Measurements from ENCODE around the gene RNF141. TPM values are rescaled to one million over a fixed set of nuclear protein-coding genes. Genes with fewer than 3 reads are reported as not detected.

Gene RNF141
- total RNA-seq, 2 donors from 2014 or later = 20.2 to 23.1 TPM

GRCh38 chr11:10576035-10576398 lies 35.0 kb upstream of the RNF141 start:
- intact Hi-C loops (cut with DNase I) = no loop called here
- no peaks in the 10 kb centered on the region for H3K27me3 ChIP-seq
- H3K9me3 ChIP-seq = no peaks in the 10 kb centered on the region
- no peak overlapping the region for H3K4me3 ChIP-seq
- TF ChIP-seq, protein P1, sequence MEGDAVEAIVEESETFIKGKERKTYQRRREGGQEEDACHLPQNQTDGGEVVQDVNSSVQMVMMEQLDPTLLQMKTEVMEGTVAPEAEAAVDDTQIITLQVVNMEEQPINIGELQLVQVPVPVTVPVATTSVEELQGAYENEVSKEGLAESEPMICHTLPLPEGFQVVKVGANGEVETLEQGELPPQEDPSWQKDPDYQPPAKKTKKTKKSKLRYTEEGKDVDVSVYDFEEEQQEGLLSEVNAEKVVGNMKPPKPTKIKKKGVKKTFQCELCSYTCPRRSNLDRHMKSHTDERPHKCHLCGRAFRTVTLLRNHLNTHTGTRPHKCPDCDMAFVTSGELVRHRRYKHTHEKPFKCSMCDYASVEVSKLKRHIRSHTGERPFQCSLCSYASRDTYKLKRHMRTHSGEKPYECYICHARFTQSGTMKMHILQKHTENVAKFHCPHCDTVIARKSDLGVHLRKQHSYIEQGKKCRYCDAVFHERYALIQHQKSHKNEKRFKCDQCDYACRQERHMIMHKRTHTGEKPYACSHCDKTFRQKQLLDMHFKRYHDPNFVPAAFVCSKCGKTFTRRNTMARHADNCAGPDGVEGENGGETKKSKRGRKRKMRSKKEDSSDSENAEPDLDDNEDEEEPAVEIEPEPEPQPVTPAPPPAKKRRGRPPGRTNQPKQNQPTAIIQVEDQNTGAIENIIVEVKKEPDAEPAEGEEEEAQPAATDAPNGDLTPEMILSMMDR (IDR thresholded peaks at IDR 0.05) = no peak
- no peak for TF ChIP-seq POLR2A (IDR thresholded peaks at IDR 0.05)
- no peaks in the 10 kb centered on the region for H3K36me3 ChIP-seq (replicated peaks in 1 of 2; ENCODE audit: insufficient read depth in 1 of 2, low read depth in 2 of 2)
- H3K4me1 ChIP-seq = no peaks in the 10 kb centered on the region
- DNase-seq = no peak
- no peak overlapping the region for H3K27ac ChIP-seq
- ATAC-seq = no peak
- WGBS, 2 donors = 86 to 90% methylated on average over 2 to 4 of the region's 4 CpGs

- H3K4me1 ChIP-seq = no peaks in the 10 kb centered on the region
- ATAC-seq = no peak
- WGBS, 2 donors = 79 to 86% methylated on average over 3 of the region's 3 CpGs
- H3K9me3 ChIP-seq = no peaks in the 10 kb centered on the region
- no peak for TF ChIP-seq POLR2A (IDR thresholded peaks at IDR 0.05)
- TF ChIP-seq, protein P1 (IDR thresholded peaks at IDR 0.05) = no peak
- no peak for DNase-seq
- H3K27ac ChIP-seq = no peak overlapping the region
- intact Hi-C loops (cut with DNase I) = no loop called here
- H3K4me3 ChIP-seq = no peak overlapping the region
- no peaks in the 10 kb centered on the region for H3K36me3 ChIP-seq (replicated peaks in 1 of 2; ENCODE audit: insufficient read depth in 1 of 2, low read depth in 2 of 2)
- H3K27me3 ChIP-seq = no peaks in the 10 kb centered on the region
These were observed 34.5 kb upstream of the RNF141 start for GRCh38 chr11:10575346-10576034.

GRCh38 chr11:10573556-10573955 lies 32.6 kb upstream of the RNF141 start:
- no peak for ATAC-seq
- WGBS, 2 donors = 66% methylated on average over 3 of the region's 3 CpGs
- H3K27me3 ChIP-seq = no peaks in the 10 kb centered on the region
- no peaks in the 10 kb centered on the region for H3K36me3 ChIP-seq (replicated peaks in 1 of 2; ENCODE audit: insufficient read depth in 1 of 2, low read depth in 2 of 2)
- H3K27ac ChIP-seq = no peak overlapping the region
- H3K9me3 ChIP-seq = no peaks in the 10 kb centered on the region
- peaks cover 4% of the 10 kb centered on the region for H3K4me1 ChIP-seq
- TF ChIP-seq, protein P1 (IDR thresholded peaks at IDR 0.05) = no peak
- no peak for TF ChIP-seq POLR2A (IDR thresholded peaks at IDR 0.05)
- intact Hi-C loops (cut with DNase I) = no loop called here
- DNase-seq = no peak
- no peak overlapping the region for H3K4me3 ChIP-seq

- Histone ChIP-seq H3K27ac (no peak overlapping the region), H3K4me3 (no peak overlapping the region), H3K36me3 (replicated peaks in 1 of 2; ENCODE audit: insufficient read depth in 1 of 2, low read depth in 2 of 2) (no peaks in the 10 kb centered on the region), H3K27me3 (no peaks in the 10 kb centered on the region), H3K4me1 (peaks cover 9% of the 10 kb centered on the region), H3K9me3 (no peaks in the 10 kb centered on the region)
- no peak for DNase-seq
- intact Hi-C loops (cut with DNase I) = no loop called here
- no peak for TF ChIP-seq POLR2A (IDR thresholded peaks at IDR 0.05)
- TF ChIP-seq, protein P1 (IDR thresholded peaks at IDR 0.05) = no peak
- ATAC-seq = no peak
These were observed 32.0 kb upstream of the RNF141 start for GRCh38 chr11:10573028-10573427.

GRCh38 chr11:10572533-10572932 lies 31.5 kb upstream of the RNF141 start:
- H3K9me3 ChIP-seq = no peaks in the 10 kb centered on the region
- intact Hi-C loops (cut with DNase I) = no loop called here
- H3K4me1 ChIP-seq = peaks cover 9% of the 10 kb centered on the region
- no peak for ATAC-seq
- no peak for TF ChIP-seq POLR2A (IDR thresholded peaks at IDR 0.05)
- TF ChIP-seq, protein P1 (IDR thresholded peaks at IDR 0.05) = no peak
- 59 to 79% methylated on average over 2 of the region's 2 CpGs for WGBS, 2 donors
- no peaks in the 10 kb centered on the region for H3K27me3 ChIP-seq
- no peaks in the 10 kb centered on the region for H3K36me3 ChIP-seq (replicated peaks in 1 of 2; ENCODE audit: insufficient read depth in 1 of 2, low read depth in 2 of 2)
- H3K4me3 ChIP-seq = no peak overlapping the region
- no peak for DNase-seq
- H3K27ac ChIP-seq = no peak overlapping the region
